Astrocyte (in vitro differentiated cells and primary cell): ENCODE data around the gene ST6GALNAC6. TPM values are rescaled to one million over a fixed set of nuclear protein-coding genes. Genes with fewer than 3 reads are reported as not detected.

Source experiments
- DNase-seq: peaks from one replicate; pipeline ENCODE4 v3.0.0-alpha.2; 2010; ENCODE audit warnings: low read depth
- FAIRE-seq: peaks from 2 replicates; lab custom pipeline; 2011; peaks lifted over from hg19 to GRCh38; lab: Jason Lieb, UNC
- H2AFZ ChIP-seq: 2 replicates; pipeline ENCODE4 v1.6.0; 2012; ENCODE audit warnings: low read depth, low read length, inconsistent platforms
- H3K27ac ChIP-seq: 2 replicates; pipeline ENCODE4 v1.5.1; 2011; ENCODE audit warnings: low read depth, low read length, inconsistent platforms
- H3K27me3 ChIP-seq: 2 replicates; pipeline ENCODE4 v1.6.0; 2011; ENCODE audit warnings: low read length, inconsistent platforms; ENCODE audit not compliant: insufficient read depth
- H3K36me3 ChIP-seq: 2 replicates; pipeline ENCODE4 v1.5.1; 2011; ENCODE audit warnings: low read length, inconsistent platforms; ENCODE audit not compliant: insufficient read depth
- H3K4me1 ChIP-seq: 2 replicates; pipeline ENCODE4 v1.5.1; 2011; ENCODE audit warnings: low read length, inconsistent platforms; ENCODE audit not compliant: insufficient read depth
- H3K4me2 ChIP-seq: 2 replicates; pipeline ENCODE4 v1.6.0; 2012; ENCODE audit warnings: low read length, inconsistent platforms
- H3K4me3 ChIP-seq: 2 replicates; pipeline ENCODE4 v1.5.1; 2011; ENCODE audit warnings: low read depth, mild to moderate bottlenecking, low read length, inconsistent platforms; ENCODE audit not compliant: insufficient read depth
- H3K79me2 ChIP-seq: 2 replicates; pipeline ENCODE4 v1.6.0; 2012; ENCODE audit warnings: mild to moderate bottlenecking, low read length, inconsistent platforms; ENCODE audit not compliant: insufficient read depth
- H3K9ac ChIP-seq: 2 replicates; pipeline ENCODE4 v1.6.0; 2012; ENCODE audit warnings: mild to moderate bottlenecking, low read length, inconsistent platforms
- H3K9me3 ChIP-seq: 2 replicates; pipeline ENCODE4 v1.5.1; 2012; ENCODE audit warnings: low read depth, mild to moderate bottlenecking, low read length, inconsistent platforms; ENCODE audit not compliant: insufficient read depth
- H4K20me1 ChIP-seq: 2 replicates; pipeline ENCODE4 v1.6.0; 2012; ENCODE audit warnings: low read length, inconsistent platforms; ENCODE audit not compliant: insufficient read depth
- H3K27ac Mint-ChIP-seq: one replicate; pipeline ENCODE4 v1.8.0; 2021; ENCODE audit warnings: mild to moderate bottlenecking, mixed read lengths; ENCODE audit not compliant: unreplicated experiment
- H3K27me3 Mint-ChIP-seq: one replicate; pipeline ENCODE4 v1.8.0; 2021; ENCODE audit warnings: low read depth, mixed read lengths; ENCODE audit not compliant: unreplicated experiment
- H3K36me3 Mint-ChIP-seq: one replicate; pipeline ENCODE4 v1.8.0; 2021; ENCODE audit warnings: low read depth, mixed read lengths; ENCODE audit not compliant: unreplicated experiment
- H3K4me1 Mint-ChIP-seq: one replicate; pipeline ENCODE4 v1.8.0; 2021; ENCODE audit warnings: low read depth, mixed read lengths; ENCODE audit not compliant: unreplicated experiment
- H3K4me3 Mint-ChIP-seq: one replicate; pipeline ENCODE4 v1.8.0; 2021; ENCODE audit warnings: mild to moderate bottlenecking, moderate library complexity, mixed read lengths; ENCODE audit not compliant: unreplicated experiment
- H3K9me3 Mint-ChIP-seq: one replicate; pipeline ENCODE4 v1.8.0; 2021; ENCODE audit warnings: mild to moderate bottlenecking, mixed read lengths; ENCODE audit not compliant: unreplicated experiment
- EZH2 ChIP-seq: IDR thresholded peaks from 2 replicates; pipeline ENCODE4 v1.6.1; 2012; ENCODE audit warnings: mild to moderate bottlenecking, low read length, inconsistent platforms; ENCODE audit not compliant: insufficient read depth
- total RNA-seq: library from RNA; stranded (reverse); gene quantifications from 2 replicates; pipeline ENCODE4 v1.2.1, GENCODE V29; 2021
- TF ChIP-seq, protein P1 (sequence below): IDR thresholded peaks from 2 replicates; pipeline ENCODE4 v1.5.1; 2011; ENCODE audit warnings: low read depth, mild to moderate bottlenecking, inconsistent platforms, low read length, moderate library complexity; ENCODE audit not compliant: insufficient read depth

The ST6GALNAC6 gene
- total RNA-seq, 1 donor from 2014 or later = 30.4 TPM

DNA sequence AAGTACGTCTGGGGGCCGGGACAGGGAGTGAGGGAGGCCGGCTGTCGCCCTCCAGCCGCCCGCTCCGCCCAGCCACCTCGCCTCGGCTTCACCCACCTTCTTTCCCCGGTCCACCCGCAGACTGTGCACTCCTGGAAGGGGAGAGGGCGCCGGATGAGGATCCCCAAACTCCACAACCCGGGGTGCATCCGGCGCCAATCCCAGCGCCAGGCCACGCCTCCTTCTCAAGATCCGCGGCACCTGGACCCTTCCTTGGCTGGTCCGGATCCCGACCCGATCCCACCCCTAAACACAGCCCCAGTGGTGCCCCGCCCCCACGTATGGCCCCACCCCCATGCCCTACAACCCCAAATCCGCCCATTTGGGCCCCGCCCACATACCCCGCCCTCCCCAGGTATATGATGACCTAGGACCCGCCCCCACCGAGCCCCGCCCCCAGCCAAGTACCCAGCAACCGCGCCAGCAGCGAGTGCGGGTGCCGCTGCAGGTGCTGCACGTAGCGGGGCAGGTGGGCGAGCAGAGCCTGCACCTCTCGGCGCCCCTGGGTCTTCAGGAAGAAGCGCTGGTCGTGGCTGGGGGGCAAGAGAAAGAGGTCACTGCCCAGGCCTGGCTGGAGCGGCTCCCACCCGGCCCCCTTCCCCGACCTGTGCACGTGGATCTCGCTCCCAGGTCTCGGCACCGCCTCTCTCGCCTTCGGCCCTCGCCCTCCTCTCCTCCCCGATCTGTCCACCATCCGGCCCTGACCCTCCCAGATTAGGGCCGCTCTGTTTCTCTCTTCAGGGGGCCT, 28.0 kb upstream of the ST6GALNAC6 start:
- peaks cover 40% of the 10 kb centered on the region for H3K4me1 ChIP-seq
- no peak for DNase-seq
- H3K4me3 ChIP-seq = peak overlapping the region; percentile 31
- Mint-ChIP-seq H3K4me1 (peaks cover 11% of the 10 kb centered on the region), H3K9me3 (no peaks in the 10 kb centered on the region), H3K27me3 (peaks cover 23% of the 10 kb centered on the region), H3K27ac (no peak overlapping the region), H3K4me3 (peak overlapping the region; percentile 67), H3K36me3 (peaks cover 1% of the 10 kb centered on the region)
- H4K20me1 ChIP-seq = peaks cover 18% of the 10 kb centered on the region
- H2AFZ ChIP-seq = peak overlapping the region; percentile 64
- peak overlapping the region; percentile 72 for H3K4me2 ChIP-seq
- H3K9ac ChIP-seq = peak overlapping the region; percentile 45
- no peak overlapping the region for H3K27ac ChIP-seq
- FAIRE-seq = no peak
- H3K36me3 ChIP-seq = no peaks in the 10 kb centered on the region
- no peaks in the 10 kb centered on the region for H3K79me2 ChIP-seq
- TF ChIP-seq, protein P1, sequence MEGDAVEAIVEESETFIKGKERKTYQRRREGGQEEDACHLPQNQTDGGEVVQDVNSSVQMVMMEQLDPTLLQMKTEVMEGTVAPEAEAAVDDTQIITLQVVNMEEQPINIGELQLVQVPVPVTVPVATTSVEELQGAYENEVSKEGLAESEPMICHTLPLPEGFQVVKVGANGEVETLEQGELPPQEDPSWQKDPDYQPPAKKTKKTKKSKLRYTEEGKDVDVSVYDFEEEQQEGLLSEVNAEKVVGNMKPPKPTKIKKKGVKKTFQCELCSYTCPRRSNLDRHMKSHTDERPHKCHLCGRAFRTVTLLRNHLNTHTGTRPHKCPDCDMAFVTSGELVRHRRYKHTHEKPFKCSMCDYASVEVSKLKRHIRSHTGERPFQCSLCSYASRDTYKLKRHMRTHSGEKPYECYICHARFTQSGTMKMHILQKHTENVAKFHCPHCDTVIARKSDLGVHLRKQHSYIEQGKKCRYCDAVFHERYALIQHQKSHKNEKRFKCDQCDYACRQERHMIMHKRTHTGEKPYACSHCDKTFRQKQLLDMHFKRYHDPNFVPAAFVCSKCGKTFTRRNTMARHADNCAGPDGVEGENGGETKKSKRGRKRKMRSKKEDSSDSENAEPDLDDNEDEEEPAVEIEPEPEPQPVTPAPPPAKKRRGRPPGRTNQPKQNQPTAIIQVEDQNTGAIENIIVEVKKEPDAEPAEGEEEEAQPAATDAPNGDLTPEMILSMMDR = no peak
- no peak for TF ChIP-seq EZH2
- no peaks in the 10 kb centered on the region for H3K9me3 ChIP-seq
- H3K27me3 ChIP-seq = no peaks in the 10 kb centered on the region

DNA sequence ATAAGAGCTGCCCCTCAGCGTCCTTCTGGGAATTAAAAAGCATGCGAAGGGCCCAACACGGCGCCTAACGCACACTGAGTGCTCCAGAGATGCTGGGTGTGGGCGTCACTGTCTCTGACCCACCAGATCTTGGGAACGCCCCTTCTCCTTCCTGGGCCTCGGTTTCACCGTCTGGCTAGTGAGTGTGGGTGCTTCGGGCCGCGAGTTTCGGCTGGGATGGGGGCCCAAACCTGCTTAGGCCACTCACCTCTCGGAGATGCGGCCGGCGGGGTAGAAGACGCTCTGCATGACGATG, 27.4 kb upstream of the ST6GALNAC6 start:
- DNase-seq (no peak), FAIRE-seq (no peak)
- no peaks in the 10 kb centered on the region for H3K9me3 ChIP-seq
- H3K4me2 ChIP-seq = peak overlapping the region; percentile 72
- H3K36me3 Mint-ChIP-seq = peaks cover 1% of the 10 kb centered on the region
- H3K4me3 ChIP-seq = peak overlapping the region; percentile 31
- H3K4me1 ChIP-seq = peaks cover 39% of the 10 kb centered on the region
- H3K4me1 Mint-ChIP-seq = peaks cover 11% of the 10 kb centered on the region
- H3K27me3 ChIP-seq = no peaks in the 10 kb centered on the region
- H3K9ac ChIP-seq = peak overlapping the region; percentile 45
- H4K20me1 ChIP-seq = peaks cover 18% of the 10 kb centered on the region
- no peak overlapping the region for H3K27ac Mint-ChIP-seq
- no peaks in the 10 kb centered on the region for H3K9me3 Mint-ChIP-seq
- no peaks in the 10 kb centered on the region for H3K79me2 ChIP-seq
- peaks cover 23% of the 10 kb centered on the region for H3K27me3 Mint-ChIP-seq
- peak overlapping the region; percentile 67 for H3K4me3 Mint-ChIP-seq
- no peaks in the 10 kb centered on the region for H3K36me3 ChIP-seq
- TF ChIP-seq, protein P1 = no peak
- TF ChIP-seq EZH2 = no peak
- no peak overlapping the region for H3K27ac ChIP-seq
- peak overlapping the region; percentile 64 for H2AFZ ChIP-seq
